GM19035 (cell line): ENCODE measurements around the gene SRPX.

Experiments used
- ATAC-seq: cut with Tn5 transposase; IDR thresholded peaks from one replicate; pipeline ENCODE4 v1.9.1; 2021; ENCODE audit not compliant: unreplicated experiment

Gene SRPX

GRCh38 chrX:38142610-38143009 is 78.1 kb downstream of the SRPX start:
- ATAC-seq: no peak

- ATAC-seq: no peak
These were observed 81.8 kb downstream of the SRPX start for GRCh38 chrX:38138900-38139299.

- ATAC-seq: no peak
These were observed 82.3 kb downstream of the SRPX start for GRCh38 chrX:38138157-38138891.

- no peak for ATAC-seq
These were observed 91.3 kb downstream of the SRPX start for GRCh38 chrX:38129366-38129765.

- no peak for ATAC-seq
These were observed 92.7 kb downstream of the SRPX start for GRCh38 chrX:38127961-38128360.

- ATAC-seq: no peak
These were observed 94.5 kb downstream of the SRPX start for GRCh38 chrX:38126179-38126578.

GRCh38 chrX:38124000-38124399 is 96.7 kb downstream of the SRPX start:
- no peak for ATAC-seq

GRCh38 chrX:38117485-38117884 is 103.2 kb downstream of the SRPX start:
- ATAC-seq: no peak

- no peak for ATAC-seq
These were observed 104.0 kb downstream of the SRPX start for GRCh38 chrX:38116706-38117105.

GRCh38 chrX:38112566-38112965 is 108.1 kb downstream of the SRPX start:
- no peak for ATAC-seq

- no peak for ATAC-seq
These were observed 109.5 kb downstream of the SRPX start for GRCh38 chrX:38111196-38111595.

- no peak for ATAC-seq
These were observed 110.4 kb downstream of the SRPX start for GRCh38 chrX:38110231-38110630.

- ATAC-seq: no peak
These were observed 111.4 kb downstream of the SRPX start for GRCh38 chrX:38109042-38109898.

GRCh38 chrX:38108364-38108763 is 112.3 kb downstream of the SRPX start:
- no peak for ATAC-seq

GRCh38 chrX:38106991-38107655 is 113.5 kb downstream of the SRPX start:
- no peak for ATAC-seq

GRCh38 chrX:38105216-38105725 is 115.4 kb downstream of the SRPX start:
- ATAC-seq: no peak

- peak; percentile 93 for ATAC-seq
These were observed 116.5 kb downstream of the SRPX start for GRCh38 chrX:38103857-38104812.

GRCh38 chrX:38102875-38103274 is 117.8 kb downstream of the SRPX start:
- ATAC-seq: no peak

GRCh38 chrX:38102240-38102639 is 118.4 kb downstream of the SRPX start:
- no peak for ATAC-seq

GRCh38 chrX:38099688-38100087 is 121.0 kb downstream of the SRPX start:
- ATAC-seq: no peak
